Mesendoderm (in vitro differentiated cells): ENCODE data around the gene MAGI2.

Experiments used
- DNase-seq: peaks from one replicate; pipeline ENCODE4 v3.0.0; 2013
- H2AK5ac ChIP-seq: 2 replicates; pipeline ENCODE4 v1.6.1; 2013; ENCODE audit warnings: low read length, inconsistent platforms
- H2BK120ac ChIP-seq: 2 replicates; pipeline ENCODE4 v1.6.1; 2013; ENCODE audit warnings: low read depth, mild to moderate bottlenecking, low read length, moderate library complexity, mixed read lengths
- H2BK15ac ChIP-seq: replicated peaks from 2 replicates; pipeline ENCODE4 v1.6.1; 2013; ENCODE audit warnings: low read depth, mild to moderate bottlenecking, moderate library complexity
- H2BK5ac ChIP-seq: 2 replicates; pipeline ENCODE4 v1.6.1; 2013; ENCODE audit warnings: low read length, inconsistent platforms
- H3K18ac ChIP-seq: 2 replicates; pipeline ENCODE4 v1.6.1; 2013; ENCODE audit warnings: mild to moderate bottlenecking, low read length, mixed read lengths
- H3K23ac ChIP-seq: one replicate; pipeline ENCODE4 v1.6.1; 2013; ENCODE audit warnings: low read length
- H3K27ac ChIP-seq: 2 replicates; pipeline ENCODE4 v1.5.1; 2013; ENCODE audit warnings: low read depth, mild to moderate bottlenecking, inconsistent platforms, low read length, moderate library complexity
- H3K27me3 ChIP-seq: 2 replicates; pipeline ENCODE4 v1.6.1; 2013; ENCODE audit warnings: low read length, control low read depth, mild to moderate bottlenecking, inconsistent platforms; ENCODE audit not compliant: insufficient read depth, poor library complexity
- H3K36me3 ChIP-seq: 2 replicates; pipeline ENCODE4 v1.6.1; 2013; ENCODE audit warnings: low read length, inconsistent platforms; ENCODE audit not compliant: control insufficient read depth, insufficient read depth
- H3K4ac ChIP-seq: one replicate; pipeline ENCODE4 v1.6.1; 2013; ENCODE audit warnings: low read depth, mild to moderate bottlenecking, low read length, moderate library complexity
- H3K4me1 ChIP-seq: 2 replicates; pipeline ENCODE4 v1.6.1; 2013; ENCODE audit warnings: low read depth, low read length, inconsistent platforms; ENCODE audit not compliant: control insufficient read depth
- H3K4me2 ChIP-seq: 2 replicates; pipeline ENCODE4 v1.6.1; 2013; ENCODE audit warnings: low read length
- H3K4me3 ChIP-seq: 2 replicates; pipeline ENCODE4 v1.5.1; 2013; ENCODE audit warnings: mild to moderate bottlenecking, low read length
- H3K56ac ChIP-seq: one replicate; pipeline ENCODE4 v1.6.1; 2013; ENCODE audit warnings: low read length
- H3K79me1 ChIP-seq: 2 replicates; pipeline ENCODE4 v1.6.1; 2013; ENCODE audit warnings: low read length, inconsistent platforms
- H3K79me2 ChIP-seq: 2 replicates; pipeline ENCODE4 v1.6.1; 2013; ENCODE audit warnings: mild to moderate bottlenecking, low read length; ENCODE audit not compliant: control insufficient read depth, insufficient read depth
- H3K9ac ChIP-seq: 2 replicates; pipeline ENCODE4 v1.6.1; 2013; ENCODE audit warnings: low read length, inconsistent platforms
- H4K5ac ChIP-seq: one replicate; pipeline ENCODE4 v1.6.1; 2013; ENCODE audit warnings: low read length
- H4K8ac ChIP-seq: one replicate; pipeline ENCODE4 v1.6.1; 2013; ENCODE audit warnings: low read depth, mild to moderate bottlenecking, control low read depth, low read length, moderate library complexity
- WGBS: extraction: QIAGEN DNeasy Blood & Tissue Kit; methylation state at CpG from one replicate; pipeline ENCODE4 v1.1.7; 2013; ENCODE audit warnings: low lambda C conversion rate, missing lambda C conversion rate; ENCODE audit not compliant: insufficient coverage; ENCODE audit errors: extremely low coverage; 5-methylcytosine and 5-hydroxymethylcytosine counted together

MAGI2 gene

DNA sequence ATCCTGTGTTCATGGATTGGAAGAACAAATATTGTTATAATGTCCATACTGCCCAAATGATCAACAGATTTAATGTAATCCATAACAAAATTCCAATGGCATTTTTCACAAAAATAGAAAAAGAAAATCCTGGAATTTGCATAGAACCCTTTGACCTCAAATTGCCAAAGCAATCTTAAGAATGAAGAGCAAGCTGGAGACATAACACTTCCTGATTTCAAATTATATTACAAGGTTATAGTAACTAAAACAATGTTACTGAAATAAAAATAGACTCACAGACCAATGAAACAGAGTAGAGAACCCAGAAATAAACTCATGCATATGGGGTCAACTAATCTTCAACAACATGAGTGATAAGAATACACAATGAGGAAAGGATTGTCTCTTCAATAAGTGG lies 1352.4 kb downstream of the MAGI2 start:
- Histone ChIP-seq H4K5ac (no peak overlapping the region), H3K4me1 (no peaks in the 10 kb centered on the region), H3K23ac (no peak overlapping the region), H3K27ac (no peak overlapping the region), H3K27me3 (no peaks in the 10 kb centered on the region), H2AK5ac (no peak overlapping the region), H3K9ac (no peak overlapping the region), H3K18ac (no peak overlapping the region), H2BK15ac (no peak overlapping the region), H4K8ac (no peak overlapping the region), H3K79me2 (no peaks in the 10 kb centered on the region), H2BK5ac (no peak overlapping the region), H3K36me3 (no peaks in the 10 kb centered on the region), H2BK120ac (no peak overlapping the region), H3K79me1 (no peaks in the 10 kb centered on the region), H3K4me2 (no peak overlapping the region), H3K56ac (no peak overlapping the region), H3K4ac (no peak overlapping the region), H3K4me3 (no peak overlapping the region)
- no peak for DNase-seq

DNA sequence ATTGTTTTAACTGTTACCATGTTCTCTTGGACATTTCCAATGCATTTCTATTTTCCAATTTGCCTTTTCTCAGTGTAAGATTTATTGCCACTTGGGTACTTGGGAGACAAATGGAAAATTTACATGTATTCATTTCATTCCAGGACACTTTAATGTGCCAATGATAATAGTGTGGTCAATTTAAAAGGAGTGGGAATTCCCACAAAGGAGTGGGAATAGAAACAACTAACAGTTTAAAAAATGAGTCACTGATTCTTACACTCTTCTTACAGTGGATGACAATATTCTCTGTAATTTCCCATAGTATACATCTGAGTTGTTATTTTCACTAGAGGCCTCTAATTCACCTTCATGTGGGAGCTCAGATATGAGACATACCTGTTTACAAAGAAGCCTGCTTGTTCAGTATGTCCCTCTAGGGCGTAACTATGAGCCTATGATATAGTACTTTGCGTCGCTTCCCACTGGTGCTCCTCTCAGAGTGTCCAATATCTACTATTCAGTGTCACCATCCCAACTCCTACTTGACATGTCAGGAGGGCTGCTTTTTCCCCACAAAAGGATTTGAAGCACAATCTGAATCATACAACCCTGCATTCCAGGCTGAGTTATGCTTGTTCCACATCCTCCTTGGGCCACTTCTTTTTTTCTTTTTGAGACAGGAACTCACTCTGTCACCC lies 1353.6 kb downstream of the MAGI2 start:
- no peak overlapping the region for H3K4me3 ChIP-seq
- no peak overlapping the region for H3K4ac ChIP-seq
- H3K23ac ChIP-seq, result no peak overlapping the region
- no peaks in the 10 kb centered on the region for H3K79me1 ChIP-seq
- no peaks in the 10 kb centered on the region for H3K4me1 ChIP-seq
- H4K5ac ChIP-seq, result no peak overlapping the region
- no peak overlapping the region for H3K18ac ChIP-seq
- no peaks in the 10 kb centered on the region for H3K36me3 ChIP-seq
- H4K8ac ChIP-seq, result no peak overlapping the region
- no peak overlapping the region for H2BK120ac ChIP-seq
- H3K79me2 ChIP-seq, result no peaks in the 10 kb centered on the region
- H3K4me2 ChIP-seq, result no peak overlapping the region
- H3K9ac ChIP-seq, result no peak overlapping the region
- DNase-seq, result no peak
- H3K56ac ChIP-seq, result no peak overlapping the region
- H2BK5ac ChIP-seq, result no peak overlapping the region
- H2BK15ac ChIP-seq, result no peak overlapping the region
- whole genome bisulfite sequencing, result no CpG with 5 or more reads among the region's 3 CpGs
- H3K27me3 ChIP-seq, result no peaks in the 10 kb centered on the region
- no peak overlapping the region for H2AK5ac ChIP-seq
- H3K27ac ChIP-seq, result no peak overlapping the region

DNA sequence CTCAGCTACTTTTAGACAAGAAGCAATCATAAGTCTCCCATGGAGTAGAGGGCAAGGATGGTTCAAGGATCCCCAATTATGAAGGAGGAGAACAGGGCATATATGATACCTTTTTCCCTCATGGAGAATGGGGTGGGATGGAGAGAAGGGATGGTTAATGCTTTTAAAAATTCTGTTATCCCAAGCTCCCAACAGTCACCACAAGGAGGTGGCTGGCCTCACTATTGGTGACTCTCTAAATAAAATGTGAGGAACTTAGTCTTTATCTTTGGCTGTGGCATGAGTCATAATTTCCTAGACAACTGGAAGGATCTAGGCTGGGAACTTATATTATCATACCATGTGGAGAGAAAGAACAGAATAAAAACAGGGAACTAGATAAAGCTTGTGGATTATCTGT lies 1357.9 kb downstream of the MAGI2 start:
- Histone ChIP-seq H2BK120ac (no peak overlapping the region), H3K27me3 (no peaks in the 10 kb centered on the region), H3K18ac (no peak overlapping the region), H3K79me1 (no peaks in the 10 kb centered on the region), H2AK5ac (no peak overlapping the region), H3K4me3 (no peak overlapping the region), H2BK15ac (no peak overlapping the region), H3K79me2 (no peaks in the 10 kb centered on the region), H3K4me2 (no peak overlapping the region), H3K23ac (no peak overlapping the region), H3K56ac (no peak overlapping the region), H2BK5ac (no peak overlapping the region), H3K4me1 (no peaks in the 10 kb centered on the region), H3K4ac (no peak overlapping the region), H4K5ac (no peak overlapping the region), H3K9ac (no peak overlapping the region), H3K27ac (no peak overlapping the region), H4K8ac (no peak overlapping the region), H3K36me3 (no peaks in the 10 kb centered on the region)
- peak; percentile 45 for DNase-seq

DNA sequence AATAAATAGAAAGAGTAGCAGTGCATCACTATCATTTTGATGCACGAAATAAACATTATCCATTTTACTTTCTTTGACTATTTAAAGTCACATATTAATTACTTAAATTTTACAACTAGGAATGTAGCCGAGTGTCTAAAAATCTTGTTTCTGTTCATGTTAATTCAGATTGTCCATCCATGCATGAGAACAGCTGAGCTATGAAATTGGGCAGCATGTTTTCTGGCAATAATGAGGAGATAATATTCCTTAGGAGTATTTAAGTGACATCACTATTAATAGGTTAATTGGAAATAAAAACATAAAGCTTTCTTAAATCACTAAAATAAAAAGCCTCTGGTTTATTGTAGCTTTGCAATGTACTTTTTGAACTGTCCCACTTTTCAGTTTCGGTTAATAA lies 1361.1 kb downstream of the MAGI2 start:
- DNase-seq, result no peak
- H3K79me1 ChIP-seq, result no peaks in the 10 kb centered on the region
- no peak overlapping the region for H3K9ac ChIP-seq
- no peak overlapping the region for H3K4me3 ChIP-seq
- H2BK15ac ChIP-seq, result no peak overlapping the region
- no peak overlapping the region for H3K4me2 ChIP-seq
- WGBS, result no CpG with 5 or more reads among the region's 3 CpGs
- H2BK5ac ChIP-seq, result no peak overlapping the region
- H3K27me3 ChIP-seq, result no peaks in the 10 kb centered on the region
- no peak overlapping the region for H4K8ac ChIP-seq
- H3K27ac ChIP-seq, result no peak overlapping the region
- no peak overlapping the region for H3K56ac ChIP-seq
- no peaks in the 10 kb centered on the region for H3K79me2 ChIP-seq
- no peak overlapping the region for H2AK5ac ChIP-seq
- H2BK120ac ChIP-seq, result no peak overlapping the region
- no peaks in the 10 kb centered on the region for H3K4me1 ChIP-seq
- H4K5ac ChIP-seq, result no peak overlapping the region
- no peaks in the 10 kb centered on the region for H3K36me3 ChIP-seq
- H3K23ac ChIP-seq, result no peak overlapping the region
- H3K4ac ChIP-seq, result no peak overlapping the region
- H3K18ac ChIP-seq, result no peak overlapping the region

DNA sequence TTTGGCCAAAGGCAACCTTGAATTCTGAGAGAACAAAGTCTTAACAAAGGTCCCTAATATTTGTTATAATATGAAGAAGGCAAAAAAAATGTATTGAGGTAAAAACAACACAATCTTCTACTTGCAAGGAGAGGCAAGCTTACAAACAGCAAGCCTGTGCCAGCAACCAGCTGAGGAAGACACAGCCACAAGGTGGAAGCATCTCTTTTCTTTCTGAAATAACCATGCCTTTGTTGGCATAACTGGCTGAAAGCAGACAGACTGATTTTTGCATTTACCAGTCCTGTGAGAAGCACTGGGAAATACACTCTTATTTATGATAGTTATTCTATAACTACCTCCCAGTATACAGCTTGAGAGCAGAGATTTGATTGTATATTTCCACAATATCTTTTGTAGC lies 1362.9 kb downstream of the MAGI2 start:
- DNase-seq, result no peak
- no peaks in the 10 kb centered on the region for H3K79me2 ChIP-seq
- no peak overlapping the region for H2BK15ac ChIP-seq
- H3K27ac ChIP-seq, result no peak overlapping the region
- no peak overlapping the region for H3K18ac ChIP-seq
- H4K5ac ChIP-seq, result no peak overlapping the region
- no peaks in the 10 kb centered on the region for H3K27me3 ChIP-seq
- no peak overlapping the region for H3K9ac ChIP-seq
- no peak overlapping the region for H2BK120ac ChIP-seq
- H3K79me1 ChIP-seq, result no peaks in the 10 kb centered on the region
- H3K4me1 ChIP-seq, result no peaks in the 10 kb centered on the region
- H3K4ac ChIP-seq, result no peak overlapping the region
- no peak overlapping the region for H2BK5ac ChIP-seq
- no peak overlapping the region for H4K8ac ChIP-seq
- H3K4me3 ChIP-seq, result no peak overlapping the region
- H3K56ac ChIP-seq, result no peak overlapping the region
- no peak overlapping the region for H3K4me2 ChIP-seq
- no peak overlapping the region for H2AK5ac ChIP-seq
- H3K23ac ChIP-seq, result no peak overlapping the region
- H3K36me3 ChIP-seq, result no peaks in the 10 kb centered on the region

DNA sequence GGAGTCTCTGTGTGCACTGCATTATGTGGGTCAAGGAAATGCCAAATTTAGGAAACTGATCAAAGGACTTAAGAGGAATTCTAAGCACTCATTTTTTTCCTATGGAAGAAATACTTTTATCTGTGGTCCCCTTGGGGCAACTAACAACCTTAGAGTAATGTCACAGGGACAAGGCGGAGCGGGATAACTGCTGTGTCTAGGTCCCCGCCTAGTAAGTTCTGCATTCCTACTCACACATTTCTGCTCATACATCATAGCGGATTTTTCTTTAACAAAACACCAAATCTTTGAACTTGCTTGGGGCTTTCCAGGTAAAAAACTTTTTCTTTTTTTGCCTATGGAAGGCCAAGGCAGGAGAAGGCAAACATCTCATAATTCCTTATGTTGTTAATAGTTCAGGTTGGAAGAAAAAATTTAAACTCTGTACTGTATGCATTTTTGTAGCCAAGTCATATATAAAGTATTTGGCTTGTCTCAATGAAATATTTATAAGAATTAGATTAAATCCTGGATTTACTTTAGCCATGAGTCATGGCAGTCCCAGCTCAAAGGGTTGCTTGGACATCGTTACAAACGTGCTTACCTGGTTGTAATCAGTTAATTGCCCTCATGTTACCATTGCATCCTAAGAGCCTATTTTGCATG lies 1369.9 kb downstream of the MAGI2 start:
- Histone ChIP-seq H2AK5ac (no peak overlapping the region), H3K27ac (no peak overlapping the region), H2BK120ac (no peak overlapping the region), H3K18ac (no peak overlapping the region), H3K4me1 (peaks cover 5% of the 10 kb centered on the region), H3K4me3 (no peak overlapping the region), H3K4me2 (no peak overlapping the region), H3K27me3 (no peaks in the 10 kb centered on the region), H3K4ac (no peak overlapping the region), H3K79me2 (no peaks in the 10 kb centered on the region), H3K23ac (no peak overlapping the region), H2BK15ac (no peak overlapping the region), H3K36me3 (no peaks in the 10 kb centered on the region), H4K8ac (no peak overlapping the region), H3K9ac (no peak overlapping the region), H3K56ac (no peak overlapping the region), H4K5ac (no peak overlapping the region), H3K79me1 (no peaks in the 10 kb centered on the region), H2BK5ac (no peak overlapping the region)
- no peak for DNase-seq
- whole genome bisulfite sequencing, result no CpG with 5 or more reads among the region's 6 CpGs
